Neural progenitor cell (in vitro differentiated cells): ENCODE data around the gene L3MBTL2. TPM values are rescaled to one million over a fixed set of nuclear protein-coding genes. Genes with fewer than 3 reads are reported as not detected.
A peak's percentile ranks its signal among the peaks of the same experiment; 100 is the strongest.

Source experiments
- DNase-seq: peaks from one replicate; pipeline ENCODE4 v3.0.0-alpha.2; 2016; ENCODE audit warnings: low spot score
- H2AFZ ChIP-seq: fragments of 200-600 bp; sonication (generic); replicated peaks from 2 replicates; pipeline ENCODE4 v1.6.1; 2016; ENCODE audit warnings: antibody characterized with exemption
- H3F3A ChIP-seq: fragments of 200-600 bp; sonication (generic); 2 replicates; pipeline ENCODE4 v1.6.1; 2016; ENCODE audit warnings: antibody characterized with exemption, low read depth
- H3K27ac ChIP-seq: fragments of 200-600 bp; sonication (generic); 2 replicates; pipeline ENCODE4 v1.5.1; 2016; ENCODE audit warnings: mild to moderate bottlenecking
- H3K27me3 ChIP-seq: fragments of 200-600 bp; sonication (generic); 2 replicates; pipeline ENCODE4 v1.6.1; 2016; ENCODE audit warnings: mild to moderate bottlenecking, moderate library complexity
- H3K36me3 ChIP-seq: fragments of 200-600 bp; sonication (generic); 2 replicates; pipeline ENCODE4 v1.5.1; 2016
- H3K4me1 ChIP-seq: fragments of 200-600 bp; sonication (generic); 2 replicates; pipeline ENCODE4 v1.6.1; 2016; ENCODE audit warnings: mixed run types
- H3K4me2 ChIP-seq: fragments of 200-600 bp; sonication (generic); 2 replicates; pipeline ENCODE4 v1.6.1; 2016
- H3K4me3 ChIP-seq: fragments of 200-600 bp; sonication (generic); 2 replicates; pipeline ENCODE4 v1.5.1; 2016
- H3K79me2 ChIP-seq: fragments of 200-600 bp; sonication (generic); 2 replicates; pipeline ENCODE4 v1.6.1; 2016; ENCODE audit warnings: low read depth
- H3K9ac ChIP-seq: fragments of 200-600 bp; sonication (generic); 2 replicates; pipeline ENCODE4 v1.6.1; 2016
- H3K9me3 ChIP-seq: fragments of 200-600 bp; sonication (generic); 2 replicates; pipeline ENCODE4 v1.5.1; 2016; ENCODE audit warnings: low read depth
- H4K20me1 ChIP-seq: fragments of 200-600 bp; sonication (generic); 2 replicates; pipeline ENCODE4 v1.6.1; 2016; ENCODE audit warnings: low read depth
- H3K27ac Mint-ChIP-seq: 3 replicates; pipeline ENCODE4 v1.8.0; 2021; ENCODE audit warnings: mixed read lengths
- H3K27me3 Mint-ChIP-seq: 2 replicates; pipeline ENCODE4 v1.8.0; 2022; ENCODE audit warnings: low read depth, mild to moderate bottlenecking, inconsistent platforms, moderate library complexity, mixed read lengths; ENCODE audit not compliant: insufficient read depth
- H3K36me3 Mint-ChIP-seq: 3 replicates; pipeline ENCODE4 v1.8.0; 2021; ENCODE audit warnings: mixed read lengths
- H3K4me1 Mint-ChIP-seq: 3 replicates; pipeline ENCODE4 v1.8.0; 2021; ENCODE audit warnings: mixed read lengths
- H3K4me3 Mint-ChIP-seq: 3 replicates; pipeline ENCODE4 v1.8.0; 2021; ENCODE audit warnings: mild to moderate bottlenecking, moderate library complexity, mixed read lengths
- H3K9me3 Mint-ChIP-seq: 3 replicates; pipeline ENCODE4 v1.8.0; 2020; ENCODE audit warnings: mixed read lengths
- EZH2 ChIP-seq: fragments of 200-600 bp; sonication (generic); IDR thresholded peaks from 2 replicates; pipeline ENCODE4 v1.6.1; 2017; ENCODE audit warnings: antibody characterized with exemption, mild to moderate bottlenecking, moderate library complexity
- EZH2phosphoT487 ChIP-seq: fragments of 200-600 bp; sonication (generic); IDR thresholded peaks from 2 replicates; pipeline ENCODE4 v1.6.1; 2017; ENCODE audit warnings: antibody characterized with exemption
- total RNA-seq: library from RNA; depleted of rRNA; stranded (reverse); fragments of >200 nt; gene quantifications from 2 replicates; pipeline ENCODE4 v1.2.3, GENCODE V29; 2015; ENCODE audit warnings: low replicate concordance
- TF ChIP-seq, protein P1 (sequence below): fragments of 200-600 bp; sonication (generic); IDR thresholded peaks from 2 replicates; pipeline ENCODE4 v1.5.1; 2017; ENCODE audit warnings: antibody characterized with exemption, mild to moderate bottlenecking

The L3MBTL2 gene
- total RNA-seq, 1 donor from 2014 or later: 14.4 TPM

DNA sequence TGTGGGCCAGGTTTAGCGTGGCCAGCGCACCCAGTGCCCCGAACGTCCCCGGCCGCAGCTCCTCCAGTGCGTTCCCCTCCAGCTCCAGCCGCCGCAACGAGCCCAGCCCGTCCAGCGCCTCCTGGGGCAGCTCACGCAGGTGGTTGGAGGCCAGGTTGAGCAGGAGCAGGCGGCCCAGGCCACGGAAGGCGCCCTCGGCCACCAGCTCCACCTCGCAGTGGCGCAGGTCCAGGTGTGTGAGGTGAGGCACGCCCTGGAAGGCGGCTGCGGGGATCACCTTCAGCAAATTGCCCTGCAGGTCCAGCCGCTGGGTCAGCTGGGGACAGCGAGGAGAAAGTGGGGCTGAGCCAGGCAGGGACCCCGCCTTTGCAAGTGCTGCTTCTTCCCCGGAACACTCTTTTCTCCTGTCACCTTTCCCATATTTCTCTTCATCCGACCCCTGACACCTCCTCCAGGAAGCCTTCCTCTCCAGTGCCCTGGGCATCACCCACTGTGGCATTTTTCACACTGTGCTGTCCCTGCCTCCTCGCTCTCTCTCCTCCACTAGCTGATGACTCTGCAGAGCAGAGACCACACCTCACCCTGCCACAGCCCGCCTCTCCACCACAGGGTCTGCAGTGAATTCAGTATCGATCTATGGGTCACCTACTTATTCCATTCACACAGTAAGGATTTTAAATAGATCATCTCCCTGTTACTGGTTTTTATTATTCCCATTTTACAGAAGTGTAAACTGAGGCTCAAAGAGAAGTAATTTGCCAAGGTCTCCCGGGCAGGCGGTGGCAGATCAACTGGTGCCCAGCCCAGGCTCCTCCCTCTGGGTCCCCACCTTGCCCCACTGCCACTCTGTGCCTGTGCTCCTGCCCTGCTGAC lies 33.7 kb downstream of the L3MBTL2 start:
- no peak overlapping the region for H3K27ac ChIP-seq
- H3K4me1 ChIP-seq: peaks cover 9% of the 10 kb centered on the region
- Mint-ChIP-seq H3K27ac (peak overlapping the region; percentile 72), H3K27me3 (peaks cover 4% of the 10 kb centered on the region), H3K9me3 (no peaks in the 10 kb centered on the region), H3K36me3 (no peaks in the 10 kb centered on the region), H3K4me1 (peaks cover 10% of the 10 kb centered on the region), H3K4me3 (peak overlapping the region; percentile 2)
- H3F3A ChIP-seq: peaks cover 19% of the 10 kb centered on the region
- TF ChIP-seq, protein P1, sequence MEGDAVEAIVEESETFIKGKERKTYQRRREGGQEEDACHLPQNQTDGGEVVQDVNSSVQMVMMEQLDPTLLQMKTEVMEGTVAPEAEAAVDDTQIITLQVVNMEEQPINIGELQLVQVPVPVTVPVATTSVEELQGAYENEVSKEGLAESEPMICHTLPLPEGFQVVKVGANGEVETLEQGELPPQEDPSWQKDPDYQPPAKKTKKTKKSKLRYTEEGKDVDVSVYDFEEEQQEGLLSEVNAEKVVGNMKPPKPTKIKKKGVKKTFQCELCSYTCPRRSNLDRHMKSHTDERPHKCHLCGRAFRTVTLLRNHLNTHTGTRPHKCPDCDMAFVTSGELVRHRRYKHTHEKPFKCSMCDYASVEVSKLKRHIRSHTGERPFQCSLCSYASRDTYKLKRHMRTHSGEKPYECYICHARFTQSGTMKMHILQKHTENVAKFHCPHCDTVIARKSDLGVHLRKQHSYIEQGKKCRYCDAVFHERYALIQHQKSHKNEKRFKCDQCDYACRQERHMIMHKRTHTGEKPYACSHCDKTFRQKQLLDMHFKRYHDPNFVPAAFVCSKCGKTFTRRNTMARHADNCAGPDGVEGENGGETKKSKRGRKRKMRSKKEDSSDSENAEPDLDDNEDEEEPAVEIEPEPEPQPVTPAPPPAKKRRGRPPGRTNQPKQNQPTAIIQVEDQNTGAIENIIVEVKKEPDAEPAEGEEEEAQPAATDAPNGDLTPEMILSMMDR: no peak
- TF ChIP-seq EZH2phosphoT487 (no peak), EZH2 (no peak)
- peak overlapping the region; percentile 87 for H2AFZ ChIP-seq
- H3K27me3 ChIP-seq: peaks cover 21% of the 10 kb centered on the region
- H3K9ac ChIP-seq: no peak overlapping the region
- no peaks in the 10 kb centered on the region for H3K79me2 ChIP-seq
- H3K4me3 ChIP-seq: no peak overlapping the region
- DNase-seq: no peak
- no peaks in the 10 kb centered on the region for H3K9me3 ChIP-seq
- no peaks in the 10 kb centered on the region for H4K20me1 ChIP-seq
- no peak overlapping the region for H3K4me2 ChIP-seq
- no peaks in the 10 kb centered on the region for H3K36me3 ChIP-seq

DNA sequence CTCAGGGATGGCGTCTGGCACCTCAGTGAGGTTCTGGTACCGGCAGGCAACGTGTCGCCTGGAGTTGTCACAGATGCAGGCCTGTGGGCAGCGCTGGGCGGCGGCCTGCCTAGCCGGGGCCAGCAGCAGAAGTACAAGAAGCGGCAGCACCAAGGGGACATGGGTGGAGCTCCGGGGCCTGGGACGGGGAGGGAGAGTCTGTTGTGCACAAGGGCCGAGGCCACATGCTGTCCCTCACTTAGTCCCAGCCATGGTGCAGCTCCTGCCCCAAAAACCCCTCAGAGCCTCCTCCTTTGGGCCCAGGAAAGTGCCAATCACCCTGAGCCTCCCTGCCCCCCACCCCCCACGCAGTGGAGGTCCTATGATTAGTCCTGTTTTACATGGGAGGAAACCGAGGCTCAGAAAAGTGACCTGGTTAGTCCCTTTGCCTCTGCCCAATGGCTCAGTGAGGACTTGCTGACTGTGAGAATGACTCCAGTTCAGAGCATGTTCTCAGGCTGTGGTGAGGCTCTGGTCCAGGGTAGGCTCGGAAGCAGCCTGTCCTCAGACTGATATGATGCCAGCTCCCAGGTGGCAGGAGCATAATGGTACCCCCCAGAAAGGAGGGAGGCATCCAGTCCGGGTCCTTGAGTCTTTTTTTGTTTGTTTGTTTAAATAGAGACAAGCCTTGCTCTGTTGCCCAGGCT lies 34.5 kb downstream of the L3MBTL2 start:
- H2AFZ ChIP-seq: no peak overlapping the region
- H3K9ac ChIP-seq: no peak overlapping the region
- no peak overlapping the region for H3K4me3 ChIP-seq
- peaks cover 4% of the 10 kb centered on the region for H3K27me3 Mint-ChIP-seq
- H3K4me1 ChIP-seq: peaks cover 9% of the 10 kb centered on the region
- no peaks in the 10 kb centered on the region for H4K20me1 ChIP-seq
- no peaks in the 10 kb centered on the region for H3K9me3 ChIP-seq
- H3K4me1 Mint-ChIP-seq: peaks cover 10% of the 10 kb centered on the region
- TF ChIP-seq, protein P1: no peak
- TF ChIP-seq EZH2: no peak
- no peak for TF ChIP-seq EZH2phosphoT487
- H3K27ac Mint-ChIP-seq: no peak overlapping the region
- no peak overlapping the region for H3K27ac ChIP-seq
- no peak overlapping the region for H3K4me2 ChIP-seq
- no peak for DNase-seq
- H3K4me3 Mint-ChIP-seq: no peak overlapping the region
- no peaks in the 10 kb centered on the region for H3K36me3 ChIP-seq
- H3K9me3 Mint-ChIP-seq: no peaks in the 10 kb centered on the region
- peaks cover 26% of the 10 kb centered on the region for H3F3A ChIP-seq
- no peaks in the 10 kb centered on the region for H3K36me3 Mint-ChIP-seq
- peaks cover 21% of the 10 kb centered on the region for H3K27me3 ChIP-seq
- H3K79me2 ChIP-seq: no peaks in the 10 kb centered on the region

DNA sequence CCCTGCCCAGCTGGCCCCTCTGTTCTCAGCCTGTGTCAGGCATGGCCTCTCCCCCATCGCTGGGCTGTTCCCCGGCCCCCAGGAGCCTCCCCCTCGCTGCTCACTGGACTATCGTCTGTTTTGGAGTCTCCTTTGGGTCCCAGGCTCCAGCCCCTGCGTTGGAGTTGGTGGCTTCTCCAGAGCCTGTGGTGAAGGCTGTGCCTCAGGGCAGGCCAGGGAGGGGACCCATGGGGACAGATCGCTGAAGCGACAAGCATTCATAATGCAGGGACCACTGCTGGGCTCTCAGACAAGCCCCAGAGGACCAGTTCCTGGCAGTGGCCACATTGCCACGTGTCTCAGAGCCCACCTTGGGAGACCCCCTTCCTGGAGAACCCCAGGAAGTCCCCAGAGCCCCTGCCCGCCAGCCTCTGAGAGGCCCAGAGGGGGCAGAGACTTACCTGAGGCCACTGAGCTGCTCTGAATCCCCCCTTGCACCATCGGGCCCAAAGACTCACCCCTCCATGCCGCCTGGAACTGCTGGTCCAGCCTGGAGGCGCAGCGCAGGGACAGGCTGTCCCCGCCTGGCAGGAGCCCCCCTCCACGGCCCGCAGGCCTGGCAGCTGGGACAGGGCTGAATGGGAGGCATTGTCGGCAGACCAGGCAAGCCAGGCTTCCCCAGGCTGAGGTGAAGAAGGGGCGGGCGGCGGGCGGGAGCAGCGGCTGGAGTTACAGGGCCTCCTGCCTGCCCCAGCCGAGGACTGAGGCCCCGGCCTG lies 35.4 kb downstream of the L3MBTL2 start, which contains the start of gene CHADL:
TSS of gene CHADL (minus strand) at position 555 of the 756 bp plus-strand sequence. CDS start at position 505, 50 bp downstream.
- Histone ChIP-seq H4K20me1 (no peaks in the 10 kb centered on the region), H3K4me1 (peaks cover 9% of the 10 kb centered on the region), H3K9me3 (no peaks in the 10 kb centered on the region), H3K27ac (no peak within 1 kb of the TSS), H3K36me3 (no peaks in the 10 kb centered on the region), H3K4me3 (no peak within 1 kb of the TSS), H3K4me2 (no peak within 1 kb of the TSS), H3K79me2 (no peaks in the 10 kb centered on the region), H3K9ac (no peak within 1 kb of the TSS), H2AFZ (no peak within 1 kb of the TSS), H3F3A (peaks cover 31% of the 10 kb centered on the region), H3K27me3 (peaks cover 21% of the 10 kb centered on the region)
- peak within 1 kb of the TSS; percentile 25 for H3K4me3 Mint-ChIP-seq
- H3K27me3 Mint-ChIP-seq: peaks cover 2% of the 10 kb centered on the region
- TF ChIP-seq EZH2: no peak
- TF ChIP-seq, protein P1: no peak
- no peak for TF ChIP-seq EZH2phosphoT487
- peak; percentile 62 for DNase-seq
- H3K36me3 Mint-ChIP-seq: peaks cover 2% of the 10 kb centered on the region
- H3K9me3 Mint-ChIP-seq: no peaks in the 10 kb centered on the region
- H3K4me1 Mint-ChIP-seq: peaks cover 10% of the 10 kb centered on the region
- no peak within 1 kb of the TSS for H3K27ac Mint-ChIP-seq
